Neuronal stem cell (in vitro differentiated cells): ENCODE measurements around the gene THEM4.

Source experiments
- DNase-seq: peaks from one replicate; pipeline ENCODE4 v3.0.0-alpha.2; 2013; ENCODE audit warnings: low spot score
- H2AFZ ChIP-seq: one replicate; pipeline ENCODE4 v1.6.1; 2013; ENCODE audit warnings: mild to moderate bottlenecking, low read length, inconsistent platforms
- H2AK5ac ChIP-seq: 2 replicates; pipeline ENCODE4 v1.6.1; 2013; ENCODE audit warnings: low read depth, mild to moderate bottlenecking, inconsistent platforms, low read length, moderate library complexity, mixed read lengths
- H2BK120ac ChIP-seq: 2 replicates; pipeline ENCODE4 v1.6.1; 2013; ENCODE audit warnings: low read depth, mild to moderate bottlenecking, inconsistent platforms, low read length, moderate library complexity, mixed read lengths
- H2BK12ac ChIP-seq: one replicate; pipeline ENCODE4 v1.6.1; 2013; ENCODE audit warnings: low read length, inconsistent platforms
- H2BK15ac ChIP-seq: 2 replicates; pipeline ENCODE4 v1.6.1; 2013; ENCODE audit warnings: mild to moderate bottlenecking, low read length, inconsistent platforms, mixed read lengths
- H2BK5ac ChIP-seq: one replicate; pipeline ENCODE4 v1.6.1; 2013; ENCODE audit warnings: inconsistent platforms, mild to moderate bottlenecking, low read length, moderate library complexity
- H3K14ac ChIP-seq: one replicate; pipeline ENCODE4 v1.6.1; 2013; ENCODE audit warnings: low read length, inconsistent platforms
- H3K18ac ChIP-seq: 2 replicates; pipeline ENCODE4 v1.6.1; 2013; ENCODE audit warnings: low read length, inconsistent platforms
- H3K23ac ChIP-seq: 2 replicates; pipeline ENCODE4 v1.6.1; 2013; ENCODE audit warnings: low read depth, mild to moderate bottlenecking, mixed read lengths, low read length, inconsistent platforms; ENCODE audit not compliant: poor library complexity
- H3K27ac ChIP-seq: replicated peaks from 3 replicates; pipeline ENCODE4 v1.5.1; 2013; ENCODE audit warnings: low read length, inconsistent platforms
- H3K27me3 ChIP-seq, 3 experiments: 2 replicates each; pipeline ENCODE4 v1.6.1; 2013; ENCODE audit warnings: low read length in 3 of 3, mild to moderate bottlenecking in 2 of 3, inconsistent platforms in 1 of 3, low read depth in 1 of 3, mixed read lengths in 1 of 3, moderate library complexity in 1 of 3; ENCODE audit not compliant: control insufficient read depth in 3 of 3, insufficient read depth in 3 of 3
- H3K36me3 ChIP-seq, 2 donors: replicated peaks in 1 of 2; 2 replicates each; pipeline ENCODE4 v1.6.1; 2013; ENCODE audit warnings: low read length in 2 of 2; ENCODE audit not compliant: control insufficient read depth in 2 of 2, insufficient read depth in 2 of 2
- H3K4ac ChIP-seq: 2 replicates; pipeline ENCODE4 v1.6.1; 2013; ENCODE audit warnings: inconsistent platforms, mild to moderate bottlenecking, low read length, moderate library complexity
- H3K4me1 ChIP-seq, 2 donors: 1 replicate in 1 of 2; 2 replicates in 1 of 2; pipeline ENCODE4 v1.6.1; 2013; ENCODE audit warnings: low read length in 2 of 2, low read depth in 1 of 2; ENCODE audit not compliant: control insufficient read depth in 2 of 2, insufficient read depth in 1 of 2
- H3K4me2 ChIP-seq: one replicate; pipeline ENCODE4 v1.6.1; 2013; ENCODE audit warnings: mild to moderate bottlenecking, low read length, inconsistent platforms; ENCODE audit not compliant: insufficient read depth, poor library complexity, severe bottlenecking
- H3K4me3 ChIP-seq, 2 donors: 2 replicates each; pipeline ENCODE4 v1.5.1; 2013; ENCODE audit warnings: low read length in 2 of 2, mild to moderate bottlenecking in 2 of 2, inconsistent platforms in 1 of 2, moderate library complexity in 1 of 2
- H3K79me1 ChIP-seq: one replicate; pipeline ENCODE4 v1.6.1; 2013; ENCODE audit warnings: low read depth, mild to moderate bottlenecking, inconsistent platforms, low read length, moderate library complexity
- H3K9ac ChIP-seq: one replicate; pipeline ENCODE4 v1.6.1; 2013; ENCODE audit warnings: mild to moderate bottlenecking, low read depth, low read length, inconsistent platforms; ENCODE audit not compliant: poor library complexity
- H3K9me3 ChIP-seq, 2 donors: replicated peaks in 1 of 2; 2 replicates each; pipeline versions ENCODE3 to v1.6.1; 2013; ENCODE audit warnings: low read length in 2 of 2, mild to moderate bottlenecking in 2 of 2, inconsistent platforms in 1 of 2, low read depth in 1 of 2, mixed read lengths in 1 of 2, moderate library complexity in 1 of 2; ENCODE audit not compliant: control insufficient read depth in 2 of 2, insufficient read depth in 1 of 2
- H4K8ac ChIP-seq: one replicate; pipeline ENCODE4 v1.6.1; 2013; ENCODE audit warnings: low read depth, mild to moderate bottlenecking, inconsistent platforms, low read length, moderate library complexity
- H4K91ac ChIP-seq: one replicate; pipeline ENCODE4 v1.6.1; 2013; ENCODE audit warnings: low read length, low read depth, mild to moderate bottlenecking, inconsistent platforms; ENCODE audit not compliant: poor library complexity
- WGBS, 2 donors: extraction: QIAGEN DNeasy Blood & Tissue Kit; methylation state at CpG; one replicate each; pipeline ENCODE4 v1.1.7; 2013; ENCODE audit warnings: missing lambda C conversion rate in 2 of 2, mixed read lengths in 1 of 2; ENCODE audit not compliant: insufficient read length in 2 of 2, insufficient replicate concordance in 1 of 2; ENCODE audit errors: extremely low coverage in 2 of 2; 5-methylcytosine and 5-hydroxymethylcytosine counted together

Gene THEM4

DNA sequence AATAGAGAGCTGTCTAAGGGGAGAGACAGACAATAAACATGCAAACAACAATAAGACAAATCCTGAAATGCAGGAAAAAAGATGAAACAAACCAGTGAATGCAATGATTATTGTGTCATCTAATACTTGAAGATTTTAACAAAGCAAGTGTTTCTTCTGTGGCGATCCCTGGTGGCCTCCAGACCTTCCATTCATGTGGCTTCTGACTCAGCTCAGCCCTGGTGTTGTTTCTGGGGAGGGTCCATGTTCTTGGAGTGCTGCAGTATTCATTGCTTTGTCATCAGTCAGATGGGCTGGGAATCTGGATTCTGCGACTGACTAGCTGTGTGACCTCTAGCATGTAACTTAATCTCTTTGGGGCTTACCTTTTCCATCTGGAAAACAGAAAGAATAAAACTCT, 68.2 kb downstream of the THEM4 start:
- Histone ChIP-seq H3K27me3 (peaks cover 22 to 78% (median 42%) of the 10 kb centered on the region in 3 experiments), H3K18ac (no peak overlapping the region), H3K4me1 (peaks cover 3 to 16% of the 10 kb centered on the region in 2 donors), H3K36me3 (no peaks in the 10 kb centered on the region), H3K23ac (no peak overlapping the region), H3K9me3 (peaks cover 2 to 6% of the 10 kb centered on the region in 2 donors), H2BK15ac (no peak overlapping the region), H2BK12ac (no peak overlapping the region), H3K4ac (no peak overlapping the region), H2AK5ac (no peak overlapping the region), H4K8ac (no peak overlapping the region), H3K4me2 (no peak overlapping the region), H2AFZ (no peak overlapping the region), H3K4me3 (no peak overlapping the region), H3K9ac (no peak overlapping the region), H3K27ac (no peak overlapping the region), H3K14ac (no peak overlapping the region), H2BK5ac (no peak overlapping the region), H2BK120ac (no peak overlapping the region), H3K79me1 (no peaks in the 10 kb centered on the region), H4K91ac (no peak overlapping the region)
- DNase-seq, result no peak
- no CpG with 5 or more reads among the region's 2 CpGs for WGBS, 2 donors

DNA sequence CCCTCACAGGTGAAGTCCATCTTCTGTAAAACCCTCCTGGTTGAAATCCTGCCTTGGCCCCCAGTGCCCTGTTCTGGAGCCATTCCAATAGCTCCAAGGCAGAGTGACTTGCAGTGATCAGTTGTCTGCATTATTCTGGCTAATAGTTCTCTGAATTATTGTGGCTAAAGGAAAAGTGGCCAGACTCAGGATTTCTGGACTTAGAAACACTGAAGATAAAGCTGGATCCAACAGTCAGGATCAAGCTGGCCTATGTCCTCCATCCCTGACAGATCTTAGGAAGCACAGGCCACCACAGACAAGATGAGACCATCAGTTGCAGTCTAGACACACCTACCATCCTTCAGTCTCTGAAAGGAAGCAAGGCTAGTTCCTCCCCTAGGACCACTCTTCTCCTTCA, 68.9 kb downstream of the THEM4 start:
- Histone ChIP-seq H3K4me3 (no peak overlapping the region), H3K9ac (peak overlapping the region; percentile 2), H3K4me1 (peaks cover 3 to 16% of the 10 kb centered on the region in 2 donors), H2AFZ (peak overlapping the region; percentile 79), H2BK15ac (peak overlapping the region; percentile 93), H3K4ac (peak overlapping the region; percentile 19), H3K9me3 (peaks cover 2 to 6% of the 10 kb centered on the region in 2 donors), H3K36me3 (no peaks in the 10 kb centered on the region), H2BK120ac (no peak overlapping the region), H2AK5ac (no peak overlapping the region), H2BK12ac (no peak overlapping the region), H3K27me3 (peaks cover 22 to 82% (median 42%) of the 10 kb centered on the region in 3 experiments), H4K8ac (no peak overlapping the region), H3K27ac (no peak overlapping the region), H3K4me2 (peak overlapping the region; percentile 23), H3K18ac (peak overlapping the region; percentile 86), H3K79me1 (no peaks in the 10 kb centered on the region), H4K91ac (peak overlapping the region; percentile 12), H3K14ac (no peak overlapping the region), H2BK5ac (peak overlapping the region; percentile 87), H3K23ac (no peak overlapping the region)
- no peak for DNase-seq

DNA sequence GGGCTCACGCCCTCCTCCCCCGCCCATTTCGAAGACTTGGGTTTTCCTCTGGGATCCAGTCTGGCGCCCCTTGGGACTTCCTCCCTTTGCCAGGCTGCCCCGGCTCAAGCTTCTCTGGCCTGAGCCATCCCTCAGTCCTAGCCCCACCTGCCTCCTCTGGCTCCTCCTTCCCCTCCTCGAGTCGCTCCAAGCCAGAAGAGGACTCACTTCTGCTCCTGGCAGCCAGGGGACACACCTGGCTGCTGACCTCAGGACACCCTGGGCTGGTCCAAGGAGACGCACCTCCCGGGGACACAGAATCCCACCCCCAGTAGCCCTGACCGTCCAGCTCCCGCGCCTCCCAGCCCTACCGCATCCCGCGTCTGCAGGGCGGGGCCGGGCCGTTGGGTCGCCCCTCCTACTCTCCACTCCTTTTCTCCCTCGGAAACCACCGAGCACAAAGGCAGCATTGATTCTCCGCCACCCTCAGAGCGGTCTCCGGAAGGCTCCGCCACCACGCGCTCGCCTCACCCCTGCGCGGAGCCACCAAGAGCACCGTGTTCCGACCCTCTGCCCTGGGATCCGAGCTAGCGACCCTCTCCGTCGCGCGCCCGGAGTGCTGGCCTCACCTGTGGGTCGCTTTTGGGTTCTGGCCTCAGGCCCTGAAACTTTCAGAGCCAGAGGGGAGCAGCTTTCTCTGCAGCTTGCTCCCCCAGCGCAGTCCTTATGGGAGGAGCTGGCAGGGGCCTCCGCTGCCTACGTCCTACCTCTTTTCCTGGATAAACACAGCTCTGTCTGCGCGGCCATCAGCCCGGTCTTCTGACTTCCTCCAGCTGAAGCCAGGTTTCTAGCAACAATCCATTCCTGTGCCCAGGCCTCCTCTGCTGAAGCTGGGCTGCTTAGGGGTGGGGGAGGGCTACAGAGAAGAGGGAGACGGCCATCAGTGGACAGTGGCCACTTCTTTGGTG, 69.6 kb downstream of the THEM4 start, which contains the start of gene C2CD4D:
Gene C2CD4D, minus strand, starts transcription at position 364 of the 947 bp plus-strand sequence. CDS start 831 bp downstream, outside the sequence.
- H3K9me3 ChIP-seq, result peaks cover 2 to 6% of the 10 kb centered on the region in 2 donors
- no peak within 1 kb of the TSS for H3K14ac ChIP-seq
- peak within 1 kb of the TSS; percentile 47 for H3K9ac ChIP-seq
- peak within 1 kb of the TSS; percentile 12 for H4K91ac ChIP-seq
- H3K27ac ChIP-seq, result no peak within 1 kb of the TSS
- H3K18ac ChIP-seq, result peak within 1 kb of the TSS; percentile 86
- H3K4me2 ChIP-seq, result peak within 1 kb of the TSS; percentile 98
- H2AFZ ChIP-seq, result peak within 1 kb of the TSS; percentile 88
- H3K23ac ChIP-seq, result peak within 1 kb of the TSS; percentile 86
- peak within 1 kb of the TSS; percentile 87 for H2BK5ac ChIP-seq
- peak within 1 kb of the TSS; percentile 27 to 78 for H3K4me3 ChIP-seq
- peaks cover 22 to 80% (median 42%) of the 10 kb centered on the region in 3 experiments for H3K27me3 ChIP-seq
- WGBS, 2 donors, result no CpG with 5 or more reads among the region's 47 CpGs
- H2BK15ac ChIP-seq, result peak within 1 kb of the TSS; percentile 93
- H4K8ac ChIP-seq, result peak within 1 kb of the TSS; percentile 43
- H2BK120ac ChIP-seq, result no peak within 1 kb of the TSS
- H2AK5ac ChIP-seq, result peak within 1 kb of the TSS; percentile 33
- peak; percentile 53 for DNase-seq
- H3K36me3 ChIP-seq, result no peaks in the 10 kb centered on the region
- H3K4me1 ChIP-seq, result peaks cover 3 to 16% of the 10 kb centered on the region in 2 donors
- H3K4ac ChIP-seq, result peak within 1 kb of the TSS; percentile 26
- H3K79me1 ChIP-seq, result no peaks in the 10 kb centered on the region
- peak within 1 kb of the TSS; percentile 60 for H2BK12ac ChIP-seq

DNA sequence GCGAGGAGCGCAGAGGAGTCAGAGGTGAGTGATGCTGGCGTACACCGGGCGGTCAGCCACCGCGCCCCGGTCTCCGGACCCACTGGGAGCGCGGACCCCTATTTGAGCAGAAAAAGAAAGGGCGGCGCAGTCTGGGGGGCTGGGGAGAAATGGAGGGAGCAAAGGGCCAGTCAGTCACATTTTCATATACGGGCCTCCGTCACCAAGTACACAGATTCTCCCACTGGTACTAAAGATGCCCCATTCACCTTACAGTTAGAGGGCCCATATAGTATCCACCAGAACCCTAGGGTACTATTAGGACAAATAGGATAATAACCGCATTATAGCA, 70.3 kb downstream of the THEM4 start:
- H3K36me3 ChIP-seq, result no peaks in the 10 kb centered on the region
- H3K27ac ChIP-seq, result no peak overlapping the region
- no peak for DNase-seq
- peaks cover 8 to 16% of the 10 kb centered on the region in 2 donors for H3K4me1 ChIP-seq
- H3K9me3 ChIP-seq, result peaks cover 2 to 6% of the 10 kb centered on the region in 2 donors
- H4K91ac ChIP-seq, result no peak overlapping the region
- H3K4me2 ChIP-seq, result peak overlapping the region; percentile 98
- peaks cover 22 to 79% (median 42%) of the 10 kb centered on the region in 3 experiments for H3K27me3 ChIP-seq
- WGBS, 2 donors, result no CpG with 5 or more reads among the region's 16 CpGs
- no peaks in the 10 kb centered on the region for H3K79me1 ChIP-seq
- H2BK5ac ChIP-seq, result no peak overlapping the region
- H3K14ac ChIP-seq, result no peak overlapping the region
- peak overlapping the region; percentile 86 for H3K23ac ChIP-seq
- H3K9ac ChIP-seq, result no peak overlapping the region
- H2AK5ac ChIP-seq, result no peak overlapping the region
- H3K18ac ChIP-seq, result peak overlapping the region; percentile 81
- peak overlapping the region; percentile 43 for H4K8ac ChIP-seq
- H2BK120ac ChIP-seq, result no peak overlapping the region
- peak overlapping the region; percentile 93 for H2BK15ac ChIP-seq
- H2BK12ac ChIP-seq, result no peak overlapping the region
- peak overlapping the region in 1 of 2 donors; percentile 74 for H3K4me3 ChIP-seq
- H3K4ac ChIP-seq, result no peak overlapping the region
- H2AFZ ChIP-seq, result peak overlapping the region; percentile 88
